ENCODE data around the gene LRPAP1. TPM values are rescaled to one million over a fixed set of nuclear protein-coding genes. Genes with fewer than 3 reads are reported as not detected.

LRPAP1 gene
- total RNA-seq, 1 experiment from 2014 or later = 126 TPM

GRCh38 chr4:3514806-3515501, 17.3 kb downstream of the LRPAP1 start:
- BruUV-seq (replicated peaks) = no TSS peak
- H3K79me2 ChIP-seq (ENCODE audit: low read depth) = no peaks in the 10 kb centered on the region
- intact Hi-C loops (cut with micrococcal nuclease; ENCODE audit: unreplicated experiment) = no loop called here
- H3K9me2 ChIP-seq (ENCODE audit: insufficient read depth) = no peaks in the 10 kb centered on the region
- no peak overlapping the region for H3K27ac ChIP-seq
- H3K4me2 ChIP-seq = no peak overlapping the region
- TF ChIP-seq CTCF (conservative IDR thresholded peaks at IDR 0.05) = no peak
- no peak for TF ChIP-seq EZH2 (IDR thresholded peaks at IDR 0.05; ENCODE audit: low read depth)
- H3F3A ChIP-seq (ENCODE audit: insufficient read depth, low read depth) = no peaks in the 10 kb centered on the region
- no peaks in the 10 kb centered on the region for H3K9me3 ChIP-seq (ENCODE audit: insufficient read depth, low read depth)
- H3K27me3 ChIP-seq (ENCODE audit: insufficient read depth, low read depth) = no peaks in the 10 kb centered on the region
- no peaks in the 10 kb centered on the region for H3K4me1 ChIP-seq (replicated peaks; ENCODE audit: insufficient read depth)
- no peaks in the 10 kb centered on the region for H3K36me3 ChIP-seq (ENCODE audit: low read depth)
- no peak overlapping the region for H2AFZ ChIP-seq
- ChIA-PET CTCF (no interaction called here), POLR2A (ENCODE audit: unreplicated experiment) (no interaction called here)
- no peak overlapping the region for H3K4me3 ChIP-seq
- no peaks in the 10 kb centered on the region for H4K20me1 ChIP-seq (ENCODE audit: insufficient read depth)
- no peak for DNase-seq

DNA sequence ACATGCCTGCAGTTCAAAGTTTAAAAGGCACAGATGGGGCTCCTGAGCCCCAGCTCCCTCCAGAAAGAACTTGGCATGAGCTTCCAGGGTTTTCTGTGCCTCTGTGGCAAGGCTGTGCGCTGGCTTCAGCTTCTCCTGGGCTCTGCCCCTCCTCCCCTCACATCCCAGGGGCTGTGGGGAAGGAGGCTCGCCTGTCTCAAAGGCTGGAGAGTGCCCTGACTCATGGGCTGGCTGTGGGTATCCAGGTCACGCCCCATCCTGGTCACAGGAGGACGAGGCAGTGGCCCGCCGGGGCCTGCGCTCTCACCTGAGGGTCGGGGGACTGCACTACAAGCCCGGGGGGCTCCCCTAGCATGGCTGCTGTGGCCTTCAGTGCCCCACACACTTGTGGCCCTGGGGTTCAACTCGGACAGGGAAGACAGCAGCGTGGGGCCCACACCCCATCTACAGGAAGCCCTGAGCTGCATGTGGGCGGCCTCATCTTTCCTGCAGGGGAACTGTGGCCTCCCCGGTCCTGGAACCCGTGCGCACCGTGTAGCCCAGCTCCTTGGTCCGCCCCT, 17.9 kb downstream of the LRPAP1 start:
- ChIA-PET POLR2A (ENCODE audit: unreplicated experiment) (no interaction called here), CTCF (no interaction called here)
- intact Hi-C loops (cut with micrococcal nuclease; ENCODE audit: unreplicated experiment) = no loop called here
- no peaks in the 10 kb centered on the region for H3K79me2 ChIP-seq (ENCODE audit: low read depth)
- H3K9me2 ChIP-seq (ENCODE audit: insufficient read depth) = no peaks in the 10 kb centered on the region
- H4K20me1 ChIP-seq (ENCODE audit: insufficient read depth) = no peaks in the 10 kb centered on the region
- H3K36me3 ChIP-seq (ENCODE audit: low read depth) = no peaks in the 10 kb centered on the region
- BruUV-seq (replicated peaks) = no TSS peak
- no peaks in the 10 kb centered on the region for H3K9me3 ChIP-seq (ENCODE audit: insufficient read depth, low read depth)
- no peak overlapping the region for H3K27ac ChIP-seq
- no peaks in the 10 kb centered on the region for H3K27me3 ChIP-seq (ENCODE audit: insufficient read depth, low read depth)
- H2AFZ ChIP-seq = no peak overlapping the region
- no peak for TF ChIP-seq EZH2 (IDR thresholded peaks at IDR 0.05; ENCODE audit: low read depth)
- no peak for TF ChIP-seq CTCF (conservative IDR thresholded peaks at IDR 0.05)
- no peaks in the 10 kb centered on the region for H3K4me1 ChIP-seq (replicated peaks; ENCODE audit: insufficient read depth)
- no peak for DNase-seq
- H3K4me3 ChIP-seq = no peak overlapping the region
- no peak overlapping the region for H3K4me2 ChIP-seq
- H3F3A ChIP-seq (ENCODE audit: insufficient read depth, low read depth) = no peaks in the 10 kb centered on the region

GRCh38 chr4:3513807-3514206, 18.4 kb downstream of the LRPAP1 start:
- Histone ChIP-seq H3K27me3 (ENCODE audit: insufficient read depth, low read depth) (no peaks in the 10 kb centered on the region), H3K27ac (no peak overlapping the region), H3F3A (ENCODE audit: insufficient read depth, low read depth) (no peaks in the 10 kb centered on the region), H3K36me3 (ENCODE audit: low read depth) (no peaks in the 10 kb centered on the region), H3K9me3 (ENCODE audit: insufficient read depth, low read depth) (no peaks in the 10 kb centered on the region), H4K20me1 (ENCODE audit: insufficient read depth) (no peaks in the 10 kb centered on the region), H3K4me3 (no peak overlapping the region), H3K4me2 (no peak overlapping the region), H3K9me2 (ENCODE audit: insufficient read depth) (no peaks in the 10 kb centered on the region), H2AFZ (no peak overlapping the region), H3K4me1 (replicated peaks; ENCODE audit: insufficient read depth) (no peaks in the 10 kb centered on the region), H3K79me2 (ENCODE audit: low read depth) (no peaks in the 10 kb centered on the region)
- no peak for DNase-seq
- intact Hi-C loops (cut with micrococcal nuclease; ENCODE audit: unreplicated experiment) = no loop called here
- TF ChIP-seq EZH2 (IDR thresholded peaks at IDR 0.05; ENCODE audit: low read depth) = no peak
- no peak for TF ChIP-seq CTCF (conservative IDR thresholded peaks at IDR 0.05)
- no TSS peak for BruUV-seq (replicated peaks)
- ChIA-PET CTCF (no interaction called here), POLR2A (ENCODE audit: unreplicated experiment) (no interaction called here)

All from PC-9 (cell line).